GM12878 (cell line): ENCODE data around the gene TIMM29. TPM values are rescaled to one million over a fixed set of nuclear protein-coding genes. Genes with fewer than 3 reads are reported as not detected.
A peak's percentile ranks its signal among the peaks of the same experiment; 100 is the strongest.

Experiments used
- ATAC-seq: fragments of 200-7000 bp; cut with Tn5 transposase; 3 replicates; pipeline ENCODE4 v1.9.1; 2020; ENCODE audit warnings: mild to moderate bottlenecking, moderate library complexity
- BruUV-seq: library from RNA; stranded (reverse); fragments of 400-500 nt; replicated peaks from 2 replicates; lab custom pipeline; 2021; lab: Mats Ljungman, UMichigan
- CTCF ChIA-PET: fragments of 300-600 bp; sonication (Branson Sonifier 250); formaldehyde crosslinking; extraction: SDS; loops from one replicate; lab custom pipeline; 2021; ENCODE audit warnings: inconsistent platforms; lab: Yijun Ruan, JAX
- POLR2A ChIA-PET: fragments of 350-600 bp; formaldehyde crosslinking; extraction: SDS; loops from one replicate; lab custom pipeline; 2021; ENCODE audit warnings: inconsistent platforms; lab: Charles Lee
- RAD21 ChIA-PET: fragments of 300-600 bp; sonication (Branson Sonifier 250); formaldehyde crosslinking; loops from one replicate; lab custom pipeline; 2023; ENCODE audit warnings: antibody characterized with exemption; ENCODE audit not compliant: unreplicated experiment; lab: Charles Lee
- SMC1A ChIA-PET: fragments of 300-600 bp; sonication (Branson Sonifier 250); formaldehyde crosslinking; loops from one replicate; lab custom pipeline; 2023; ENCODE audit not compliant: unreplicated experiment, uncharacterized antibody; lab: Charles Lee
- DNase-seq: peaks from one replicate; pipeline ENCODE4 v3.0.0-alpha.2; 2011; ENCODE audit warnings: low read depth, low spot score
- FAIRE-seq: peaks from 3 replicates; lab custom pipeline; 2011; peaks lifted over from hg19 to GRCh38; lab: Jason Lieb, UNC
- H2AFZ ChIP-seq: 2 replicates; pipeline ENCODE4 v1.6.0; 2011; ENCODE audit warnings: low read depth, low read length, control low read depth; ENCODE audit not compliant: control insufficient read depth
- H3K27ac ChIP-seq: 2 replicates; pipeline ENCODE4 v1.5.1; 2011; ENCODE audit warnings: control low read depth; ENCODE audit not compliant: control insufficient read depth, insufficient read depth
- H3K27me3 ChIP-seq, 2 experiments: replicated peaks in 1 of 2; 2 replicates each; pipeline versions ENCODE4 v1.6.0 to v1.6.1; 2011; ENCODE audit warnings: low read length in 1 of 2; ENCODE audit not compliant: control insufficient read depth in 2 of 2, insufficient read depth in 2 of 2
- H3K36me3 ChIP-seq, 2 experiments: 2 replicates each; pipeline ENCODE4 v1.5.1; 2011; ENCODE audit warnings: low read length in 1 of 2; ENCODE audit not compliant: control insufficient read depth in 2 of 2, insufficient read depth in 2 of 2
- H3K4me1 ChIP-seq: 2 replicates; pipeline ENCODE4 v1.6.1; 2011; ENCODE audit warnings: mild to moderate bottlenecking, low read length, moderate library complexity, mixed read lengths; ENCODE audit not compliant: control insufficient read depth, insufficient read depth
- H3K4me2 ChIP-seq: 2 replicates; pipeline ENCODE4 v1.6.0; 2011; ENCODE audit warnings: control low read depth; ENCODE audit not compliant: control insufficient read depth, insufficient read depth
- H3K4me3 ChIP-seq: fragments of 200-600 bp; sonication (generic); 2 replicates; pipeline ENCODE4 v1.5.1; 2016
- H3K79me2 ChIP-seq: 2 replicates; pipeline ENCODE4 v1.6.0; 2011; ENCODE audit warnings: low read length; ENCODE audit not compliant: control insufficient read depth, insufficient read depth
- H3K9ac ChIP-seq: 2 replicates; pipeline ENCODE4 v1.8.0; 2011; ENCODE audit warnings: low read length, control low read depth, mixed read lengths; ENCODE audit not compliant: control insufficient read depth, insufficient read depth
- H3K9me3 ChIP-seq: replicated peaks from 3 replicates; pipeline ENCODE4 v1.5.1; 2011; ENCODE audit warnings: mild to moderate bottlenecking, low read length; ENCODE audit not compliant: control insufficient read depth, insufficient read depth
- H4K20me1 ChIP-seq: 2 replicates; pipeline ENCODE4 v1.6.0; 2011; ENCODE audit not compliant: control insufficient read depth, insufficient read depth
- CHD2 ChIP-seq: IDR thresholded peaks from 2 replicates; pipeline ENCODE4 v1.6.1; 2011; ENCODE audit warnings: low read depth, low read length, improper control_type of control experiment, borderline replicate concordance
- CREM ChIP-seq: IDR thresholded peaks from 2 replicates; pipeline ENCODE4 v1.6.1; 2014; ENCODE audit warnings: antibody characterized with exemption, low read depth
- EZH2 ChIP-seq: IDR thresholded peaks from 2 replicates; pipeline ENCODE4 v1.6.1; 2012; ENCODE audit warnings: low read depth, mild to moderate bottlenecking, control low read depth, inconsistent platforms, low read length, borderline replicate concordance; ENCODE audit not compliant: control insufficient read depth
- KDM1A ChIP-seq: fragments of 200-600 bp; sonication (generic); IDR thresholded peaks from 2 replicates; pipeline ENCODE4 v1.6.1; 2016; ENCODE audit warnings: borderline replicate concordance
- NFYB ChIP-seq: IDR thresholded peaks from 2 replicates; pipeline ENCODE4 v1.6.1; 2011; ENCODE audit warnings: low read depth, mild to moderate bottlenecking, low read length, improper control_type of control experiment, moderate library complexity; ENCODE audit not compliant: insufficient read depth
- POLR2A ChIP-seq: IDR thresholded peaks from 2 replicates; pipeline ENCODE4 v1.6.1; 2011; ENCODE audit warnings: low read depth, mild to moderate bottlenecking, low read length
- SIN3A ChIP-seq: IDR thresholded peaks from 2 replicates; pipeline ENCODE4 v1.6.1; 2012; ENCODE audit warnings: low read depth, low read length, improper control_type of control experiment
- YBX1 ChIP-seq: fragments of 450-650 bp; IDR thresholded peaks from 2 replicates; pipeline ENCODE4 v1.6.1; 2016; ENCODE audit warnings: antibody characterized with exemption
- YY1 ChIP-seq: IDR thresholded peaks from 2 replicates; pipeline ENCODE4 v1.6.1; 2011; ENCODE audit warnings: low read depth, mild to moderate bottlenecking, low read length
- ZBTB11 ChIP-seq: fragments of 450-650 bp; formaldehyde crosslinking; IDR thresholded peaks from 2 replicates; pipeline ENCODE4 v1.5.0; 2022; ENCODE audit warnings: mild to moderate bottlenecking, missing genetic modification characterization
- WGBS: methylation state at CpG from one replicate; pipeline ENCODE4 v1.1.6; 2016; ENCODE audit warnings: low lambda C conversion rate; ENCODE audit not compliant: insufficient replicate concordance, insufficient coverage; ENCODE audit errors: missing lambda C conversion rate; 5-methylcytosine and 5-hydroxymethylcytosine counted together
- in situ Hi-C: fragments of 300-500 bp; cut with MboI; formaldehyde crosslinking; loops from 9 replicates; pipeline ENCODE4 v1.14.3; 2018; ENCODE audit warnings: mixed read lengths
- intact Hi-C: fragments of 100-400 bp; cut with micrococcal nuclease; formaldehyde crosslinking; loops from one replicate; pipeline ENCODE4 v1.14.2; 2022; ENCODE audit not compliant: unreplicated experiment
- polyA plus RNA-seq, 11 experiments: library from polyadenylated mRNA; depleted of rRNA in 4 of 11; unstranded in 6 of 11; stranded (reverse) in 5 of 11; fragments of >200 nt; fragmentation: Nextera tagmentation in 4 of 11; fragmentation: Illumina TruSeq in 1 of 11; extraction: Ambion mirVana in 4 of 11; extraction: Trizol in 1 of 11; gene quantifications; 1 replicate in 1 of 11; 2 replicates in 10 of 11; pipeline versions ENCODE4 v1.2.1 to v1.2.3, GENCODE V29; 2011 to 2016; ENCODE audit warnings: inconsistent platforms in 2 of 11, missing spikeins in 2 of 11, low read depth in 1 of 11
- total RNA-seq, 4 experiments: library from RNA; depleted of rRNA in 3 of 4; stranded (reverse); fragments of >200 nt in 3 of 4; fragmentation: Illumina TruSeq in 1 of 4; extraction: Trizol in 1 of 4; gene quantifications; 2 replicates each; pipeline versions ENCODE4 v1.2.1 to v1.2.3, GENCODE V29; 2013 to 2021

TIMM29 gene
- total and polyA plus RNA-seq, 10 of the 15 experiments (the other 5 are each of a cell fraction or from before 2014, with no cell fraction given) = 2.4 to 27.9 (median 13.5) TPM

DNA sequence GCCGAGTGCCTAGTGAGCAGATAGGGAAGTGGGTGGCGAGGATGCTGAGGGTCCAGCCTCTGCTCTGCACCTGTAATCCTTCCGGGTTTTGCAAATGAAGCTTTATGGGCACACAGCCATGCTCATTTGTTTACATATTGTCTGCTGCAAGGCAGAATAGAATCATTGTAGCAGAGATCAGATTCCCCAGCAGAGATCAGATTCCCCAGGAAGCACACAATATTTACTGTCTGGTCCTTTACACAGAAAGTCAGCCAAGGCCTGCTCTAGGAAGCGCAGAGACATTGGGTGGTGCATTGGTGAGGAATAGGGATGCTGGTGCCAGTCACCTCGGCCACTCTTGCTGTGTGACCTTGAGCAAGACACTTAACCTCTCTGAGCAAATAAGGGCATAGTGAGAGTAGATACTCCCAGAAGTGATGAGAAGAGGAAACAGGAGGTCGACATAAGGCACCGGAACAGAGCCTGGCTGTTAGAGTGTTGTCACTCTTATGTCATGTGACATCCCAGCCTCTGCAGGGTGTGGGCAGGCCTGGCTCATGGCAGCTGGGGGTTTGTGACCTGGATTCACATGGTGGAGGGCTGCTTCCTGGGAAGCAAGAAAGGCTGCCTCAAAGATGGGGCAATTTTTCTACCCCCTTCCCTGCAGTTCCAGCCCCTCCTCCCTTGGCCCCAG is 31.6 kb upstream of the TIMM29 start:
- H3K27ac ChIP-seq = no peak overlapping the region
- ChIA-PET RAD21 (no interaction called here), CTCF (interaction anchor here (1.2 kb wide), 1 partner anchor 23 kb away, joined by 3 read pairs; no protein-coding TSS in a partner anchor), POLR2A (no interaction called here), SMC1A (no interaction called here)
- no peaks in the 10 kb centered on the region for H3K9me3 ChIP-seq
- peaks cover 3 to 15% of the 10 kb centered on the region in 2 experiments for H3K36me3 ChIP-seq
- ATAC-seq = no peak
- H3K4me3 ChIP-seq = no peak overlapping the region
- TF ChIP-seq CHD2 (no peak), SIN3A (no peak), CREM (no peak)
- BruUV-seq = no TSS peak
- no peaks in the 10 kb centered on the region for H3K27me3 ChIP-seq
- no peak overlapping the region for H2AFZ ChIP-seq
- in situ Hi-C loops (no loop called here), intact Hi-C loops (no loop called here)
- 41% methylated on average over 7 of the region's 7 CpGs for WGBS
- H3K79me2 ChIP-seq = peaks cover 28% of the 10 kb centered on the region
- H3K4me1 ChIP-seq = peaks cover 4% of the 10 kb centered on the region; the same call in 1 of the 2 replicates
- no peak for FAIRE-seq
- no peaks in the 10 kb centered on the region; the same call in none of the 2 replicates for H4K20me1 ChIP-seq
- no peak overlapping the region for H3K4me2 ChIP-seq
- no peak overlapping the region for H3K9ac ChIP-seq
- no peak for DNase-seq

DNA sequence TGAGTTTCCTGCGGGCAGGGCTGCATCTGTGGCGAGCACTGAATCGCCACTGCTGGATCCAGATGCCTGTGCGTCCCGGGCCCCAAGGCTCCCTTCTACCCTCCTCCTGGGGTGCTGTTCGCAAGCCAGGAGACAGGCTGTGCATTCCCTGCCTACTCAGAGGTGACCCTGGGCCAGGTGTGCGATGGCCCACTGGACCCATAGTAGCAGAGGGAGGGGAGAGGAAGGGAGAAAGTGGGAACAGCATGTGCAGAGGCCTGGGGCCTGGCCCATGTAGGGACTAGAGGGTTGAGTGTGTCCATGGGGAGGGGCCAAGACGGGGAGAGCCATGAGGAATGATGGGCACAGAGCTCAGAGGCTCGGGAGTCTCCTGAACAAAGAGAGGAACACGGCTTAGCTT is 30.0 kb upstream of the TIMM29 start:
- POLR2A ChIA-PET = interaction anchor here (0.5 to 1.7 kb wide), 5 partner anchors 10 to 264 kb away, joined by 3 to 5 read pairs (median 5); no protein-coding TSS in a partner anchor
- Histone ChIP-seq H3K4me1 (peaks cover 4% of the 10 kb centered on the region; the same call in 1 of the 2 replicates), H3K9me3 (no peaks in the 10 kb centered on the region), H2AFZ (no peak overlapping the region), H3K27me3 (no peaks in the 10 kb centered on the region), H4K20me1 (no peaks in the 10 kb centered on the region; the same call in none of the 2 replicates), H3K4me3 (no peak overlapping the region), H3K27ac (no peak overlapping the region), H3K9ac (no peak overlapping the region), H3K79me2 (peaks cover 26% of the 10 kb centered on the region), H3K36me3 (peaks cover 3 to 15% of the 10 kb centered on the region in 2 experiments), H3K4me2 (no peak overlapping the region)
- ATAC-seq (no peak), DNase-seq (no peak), FAIRE-seq (no peak)
- intact Hi-C loops = no loop called here
- CTCF ChIA-PET = interaction anchor here (0.6 kb wide), 1 partner anchor 867 kb away, joined by 3 read pairs; no protein-coding TSS in a partner anchor
- in situ Hi-C loops = no loop called here
- WGBS = 80% methylated on average over 10 of the region's 10 CpGs
- RAD21 ChIA-PET = no interaction called here
- no peak for TF ChIP-seq KDM1A
- TF ChIP-seq NFYB = no peak
- TF ChIP-seq YY1 = no peak
- no peak for TF ChIP-seq YBX1
- TF ChIP-seq EZH2 = no peak
- TF ChIP-seq POLR2A = 0 out of 2 replicates have a peak, but pooled peaks have one; percentile 18
- no peak for TF ChIP-seq ZBTB11 (CRISPR knock-in tag)
- BruUV-seq = no TSS peak
- SMC1A ChIA-PET = interaction anchor here (0.8 kb wide), 1 partner anchor 8 kb away, joined by 3 read pairs; no protein-coding TSS in a partner anchor
